Right atrium auricular region (tissue), 2 donors: ENCODE results near the gene HES5. TPM values are rescaled to one million over a fixed set of nuclear protein-coding genes. Genes with fewer than 3 reads are reported as not detected.
A peak's percentile ranks its signal among the peaks of the same experiment; 100 is the strongest.

Experiments
- DNase-seq: peaks from one replicate; pipeline ENCODE4 v3.0.0-alpha.2; 2019; ENCODE audit warnings: low spot score
- H3K27ac ChIP-seq, 2 donors: fragments of 200-600 bp; sonication (generic); 1 replicate in 1 of 2; 2 replicates in 1 of 2; pipeline ENCODE4 v1.5.1; 2016 to 2019
- H3K27me3 ChIP-seq, 2 donors: fragments of 200-600 bp; sonication (generic); one replicate each; pipeline versions ENCODE4 v1.5.1 to v1.6.0; 2017 to 2019
- H3K36me3 ChIP-seq: fragments of 200-600 bp; sonication (generic); one replicate; pipeline ENCODE4 v1.5.1; 2016
- H3K4me1 ChIP-seq, 2 donors: fragments of 200-600 bp; sonication (generic); one replicate each; pipeline versions ENCODE4 v1.5.1 to v1.6.0; 2017 to 2019
- H3K4me3 ChIP-seq, 2 donors: fragments of 200-600 bp; sonication (generic); 1 replicate in 1 of 2; 2 replicates in 1 of 2; pipeline ENCODE4 v1.5.1; 2017 to 2019; ENCODE audit warnings: mild to moderate bottlenecking in 1 of 2, moderate library complexity in 1 of 2
- H3K9me3 ChIP-seq, 2 donors: fragments of 200-600 bp; sonication (generic); one replicate each; pipeline ENCODE4 v1.5.1; 2019
- total RNA-seq, 2 donors: library from RNA; depleted of rRNA; stranded (reverse); fragments of >200 nt; gene quantifications; one replicate each; pipeline ENCODE4 v1.1.0, GENCODE V29; 2016
- TF ChIP-seq, protein P1 (sequence below), 2 donors: fragments of 200-600 bp; sonication (generic); IDR thresholded peaks; one replicate each; pipeline ENCODE4 v1.5.1; 2019; ENCODE audit warnings: antibody characterized with exemption in 2 of 2

HES5 gene
- total RNA-seq, 2 donors from 2014 or later: not detected

DNA sequence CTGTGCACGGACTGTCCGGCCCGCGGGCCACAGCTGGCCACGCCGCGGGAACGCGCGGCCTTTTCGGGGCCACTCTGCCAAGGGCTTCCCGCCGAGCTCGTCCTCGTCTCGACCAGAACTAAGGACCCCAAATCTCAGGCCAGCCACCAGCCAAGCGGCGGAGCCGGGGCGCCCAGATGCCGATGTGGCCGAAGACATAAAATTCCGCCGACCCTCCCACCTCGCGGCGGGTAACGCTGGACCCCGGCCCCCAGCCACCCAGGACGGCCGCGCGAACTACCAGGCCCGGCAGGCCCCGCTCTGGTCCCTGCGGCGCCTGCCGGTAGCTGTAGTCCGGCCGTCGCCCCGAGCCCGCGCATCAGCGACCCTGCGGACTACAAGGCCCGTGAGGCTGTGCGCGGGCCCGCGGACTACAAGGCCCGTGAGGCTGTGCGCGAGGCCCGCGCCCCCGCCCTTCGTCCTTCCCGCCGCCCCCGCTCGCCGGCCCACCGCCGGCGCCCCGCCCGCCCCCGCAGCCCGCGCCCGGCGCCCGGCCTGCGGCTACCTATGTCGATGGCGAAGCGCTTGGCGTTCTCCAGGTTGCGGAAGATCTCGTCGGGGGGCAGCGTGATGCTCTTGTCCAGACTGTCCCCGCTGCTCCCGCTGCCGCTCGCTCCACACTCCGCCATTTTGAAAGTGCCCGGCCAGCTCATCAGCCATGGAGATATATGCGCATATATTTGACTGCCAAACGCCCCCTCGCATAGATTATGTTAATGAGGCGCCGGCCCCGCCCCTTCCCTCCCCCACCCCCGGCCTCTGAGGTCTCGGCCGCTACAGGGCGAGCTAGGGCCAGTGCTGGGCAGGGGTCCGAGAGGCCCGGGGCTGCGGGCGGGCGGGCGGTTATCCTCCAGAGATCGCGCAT, 3.9 kb downstream of the HES5 start, which contains the start of gene PANK4:
Gene PANK4, minus strand, starts transcription at position 677 of the 904 bp plus-strand sequence. Its CDS starts 9 bp downstream, at position 668.
- peak; percentile 93 for DNase-seq
- peaks cover 0 to 73% of the 10 kb centered on the region in 2 donors for H3K4me1 ChIP-seq
- TF ChIP-seq, protein P1, sequence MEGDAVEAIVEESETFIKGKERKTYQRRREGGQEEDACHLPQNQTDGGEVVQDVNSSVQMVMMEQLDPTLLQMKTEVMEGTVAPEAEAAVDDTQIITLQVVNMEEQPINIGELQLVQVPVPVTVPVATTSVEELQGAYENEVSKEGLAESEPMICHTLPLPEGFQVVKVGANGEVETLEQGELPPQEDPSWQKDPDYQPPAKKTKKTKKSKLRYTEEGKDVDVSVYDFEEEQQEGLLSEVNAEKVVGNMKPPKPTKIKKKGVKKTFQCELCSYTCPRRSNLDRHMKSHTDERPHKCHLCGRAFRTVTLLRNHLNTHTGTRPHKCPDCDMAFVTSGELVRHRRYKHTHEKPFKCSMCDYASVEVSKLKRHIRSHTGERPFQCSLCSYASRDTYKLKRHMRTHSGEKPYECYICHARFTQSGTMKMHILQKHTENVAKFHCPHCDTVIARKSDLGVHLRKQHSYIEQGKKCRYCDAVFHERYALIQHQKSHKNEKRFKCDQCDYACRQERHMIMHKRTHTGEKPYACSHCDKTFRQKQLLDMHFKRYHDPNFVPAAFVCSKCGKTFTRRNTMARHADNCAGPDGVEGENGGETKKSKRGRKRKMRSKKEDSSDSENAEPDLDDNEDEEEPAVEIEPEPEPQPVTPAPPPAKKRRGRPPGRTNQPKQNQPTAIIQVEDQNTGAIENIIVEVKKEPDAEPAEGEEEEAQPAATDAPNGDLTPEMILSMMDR (IDR thresholded peaks at IDR 0.05): no peak
- H3K27me3 ChIP-seq: no peaks in the 10 kb centered on the region
- peaks cover 6% of the 10 kb centered on the region for H3K36me3 ChIP-seq
- peak within 1 kb of the TSS; percentile 79 to 84 for H3K27ac ChIP-seq
- peak within 1 kb of the TSS; percentile 61 to 97 for H3K4me3 ChIP-seq
- H3K9me3 ChIP-seq: no peaks in the 10 kb centered on the region

DNA sequence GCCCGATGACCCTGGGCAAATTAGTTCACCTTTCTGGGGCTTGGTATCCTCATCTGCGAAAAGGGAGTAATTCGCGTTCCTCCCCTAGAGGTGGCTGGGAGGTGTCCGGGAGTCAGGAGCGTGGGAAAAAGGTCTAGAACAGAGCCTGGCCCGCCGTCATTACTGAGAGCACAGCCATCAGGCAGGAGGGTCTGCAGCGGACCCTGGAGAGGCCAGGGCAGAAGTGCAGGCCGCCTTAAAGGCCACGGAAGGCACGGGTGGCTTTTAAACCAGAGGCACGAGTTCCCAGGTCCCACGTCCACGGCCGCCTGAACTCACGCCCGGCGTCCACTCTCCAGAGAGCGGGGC, 4.5 kb downstream of the HES5 start:
- Histone ChIP-seq H3K9me3 (no peaks in the 10 kb centered on the region), H3K4me3 (peak overlapping the region; percentile 61 to 97), H3K4me1 (peaks cover 0 to 67% of the 10 kb centered on the region in 2 donors), H3K27me3 (no peaks in the 10 kb centered on the region), H3K27ac (peak overlapping the region; percentile 68 to 84), H3K36me3 (peaks cover 13% of the 10 kb centered on the region)
- TF ChIP-seq, protein P1 (IDR thresholded peaks at IDR 0.05): no peak
- DNase-seq: no peak

DNA sequence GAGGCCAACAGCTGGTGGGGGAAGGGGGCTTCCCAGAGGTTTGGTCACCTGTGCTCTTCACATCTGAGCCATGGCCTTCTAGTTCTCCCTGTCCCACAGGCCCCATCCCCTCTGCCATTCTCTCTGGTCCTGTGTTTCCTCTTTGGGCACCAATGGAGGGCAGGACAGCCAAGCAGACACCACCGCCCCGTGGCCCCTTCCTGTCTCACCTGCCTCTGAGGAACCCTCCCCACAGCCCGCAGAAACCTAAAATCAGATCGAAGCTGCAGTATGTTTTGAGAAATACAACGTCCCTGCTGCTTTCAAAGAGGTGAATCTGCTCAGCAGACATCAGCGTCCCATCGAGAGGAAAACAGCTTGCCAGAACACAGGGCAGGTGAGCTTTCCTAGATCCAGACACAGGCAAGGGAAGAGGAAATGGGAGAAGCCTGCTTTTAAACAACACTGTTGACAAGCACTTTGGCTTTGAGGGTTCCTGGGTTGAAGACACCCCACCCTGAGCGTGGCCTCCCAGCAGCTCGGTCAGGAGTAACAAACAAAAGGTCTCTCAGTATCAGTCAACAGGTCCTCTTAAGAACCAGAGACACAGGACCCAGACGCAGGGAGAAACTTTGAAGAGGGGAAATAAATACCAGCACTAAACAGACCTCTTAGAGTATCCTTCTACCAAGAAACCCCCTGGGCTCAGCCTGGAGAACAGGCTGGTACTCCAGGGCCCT, 6.0 kb downstream of the HES5 start:
- peak overlapping the region in 1 of 2 donors; percentile 97 for H3K4me3 ChIP-seq

DNA sequence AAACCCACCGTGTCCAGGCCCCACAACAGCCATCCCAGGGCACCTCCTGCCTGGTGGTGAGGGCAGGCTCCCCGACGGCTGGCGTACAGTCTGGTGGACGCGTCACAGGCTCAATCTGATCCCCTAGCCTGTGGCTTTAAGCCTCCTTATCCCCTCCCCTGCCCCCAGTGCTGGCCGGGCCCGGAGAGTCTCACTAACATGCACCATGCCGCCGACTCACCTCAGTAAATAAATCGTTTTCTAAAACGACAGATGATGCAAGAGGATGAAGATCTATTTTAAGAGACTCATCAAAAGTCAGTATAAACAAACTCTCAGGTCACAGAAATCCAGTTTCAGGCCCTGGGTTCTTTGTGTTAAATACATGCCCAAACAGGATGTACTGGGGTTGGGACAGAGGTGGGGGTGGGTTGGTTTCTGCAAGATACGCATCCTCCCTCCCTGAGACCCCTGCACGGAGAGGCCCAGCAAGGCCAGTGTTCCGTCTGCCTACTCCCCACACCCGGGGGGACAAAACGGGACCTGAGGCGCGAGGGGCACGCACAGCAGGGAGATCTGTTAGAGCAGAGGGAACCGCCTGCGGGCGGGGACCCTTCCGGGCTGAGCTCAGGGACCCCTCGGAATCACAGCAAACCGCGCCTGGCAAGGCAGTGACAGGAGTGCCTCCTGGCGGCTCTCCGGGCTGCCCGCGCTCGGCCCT, 6.7 kb downstream of the HES5 start:
- no peak overlapping the region for H3K4me3 ChIP-seq
- no peaks in the 10 kb centered on the region for H3K9me3 ChIP-seq
- TF ChIP-seq, protein P1 (IDR thresholded peaks at IDR 0.05): no peak
- H3K27ac ChIP-seq: no peak overlapping the region
- no peaks in the 10 kb centered on the region for H3K27me3 ChIP-seq
- H3K4me1 ChIP-seq: peaks cover 0 to 50% of the 10 kb centered on the region in 2 donors
- H3K36me3 ChIP-seq: peaks cover 35% of the 10 kb centered on the region
- no peak for DNase-seq

More for the DNA sequence above, 6.0 kb downstream of the HES5 start:
- Histone ChIP-seq H3K4me1 (peaks cover 0 to 57% of the 10 kb centered on the region in 2 donors), H3K27me3 (no peaks in the 10 kb centered on the region), H3K36me3 (peaks cover 28% of the 10 kb centered on the region), H3K9me3 (no peaks in the 10 kb centered on the region), H3K27ac (no peak overlapping the region)
- no peak for DNase-seq
- TF ChIP-seq, protein P1 (IDR thresholded peaks at IDR 0.05): no peak

DNA sequence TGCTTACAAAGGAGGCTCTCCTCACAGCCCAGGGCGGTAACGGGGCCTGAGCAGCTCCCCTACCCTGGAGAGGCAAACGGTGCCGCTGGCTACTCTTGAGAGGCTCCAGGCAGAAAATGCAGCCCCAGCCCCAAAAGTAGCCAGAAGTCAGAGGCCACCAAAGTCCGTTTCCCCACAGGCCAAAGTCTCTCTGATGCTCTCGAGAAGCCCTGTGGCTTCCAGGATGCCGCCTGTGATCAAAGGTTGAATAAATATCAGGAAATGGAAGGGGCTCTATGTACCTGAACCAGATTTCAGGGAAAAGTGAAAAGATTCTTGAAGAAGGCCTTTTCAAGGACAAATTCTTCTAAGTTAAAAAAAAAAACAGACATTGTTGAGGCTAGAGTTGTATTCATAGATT, 7.8 kb downstream of the HES5 start:
- Histone ChIP-seq H3K4me1 (peaks cover 0 to 38% of the 10 kb centered on the region in 2 donors), H3K36me3 (peaks cover 46% of the 10 kb centered on the region), H3K9me3 (no peaks in the 10 kb centered on the region), H3K27ac (no peak overlapping the region), H3K27me3 (no peaks in the 10 kb centered on the region), H3K4me3 (no peak overlapping the region)
- TF ChIP-seq, protein P1 (IDR thresholded peaks at IDR 0.05): no peak
- no peak for DNase-seq
